SU-DHL-6 (cell line): ENCODE results near the gene TPGS1.

ENCODE experiments used
- H2AFZ ChIP-seq: fragments of 200-600 bp; sonication (generic); 2 replicates; pipeline ENCODE4 v1.6.1; 2014; ENCODE audit warnings: low read depth, mild to moderate bottlenecking, moderate library complexity, mixed read lengths, antibody characterized with exemption, low read length; ENCODE audit not compliant: severe bottlenecking
- H3F3A ChIP-seq: fragments of 200-600 bp; shearing (Covaris generic); 2 replicates; pipeline ENCODE4 v1.6.0; 2016; ENCODE audit warnings: antibody characterized with exemption, mild to moderate bottlenecking; ENCODE audit not compliant: insufficient read depth
- H3K27ac ChIP-seq: fragments of 200-600 bp; sonication (generic); 2 replicates; pipeline ENCODE4 v1.5.1; 2016; ENCODE audit warnings: low read depth, mild to moderate bottlenecking, low read length, moderate library complexity, mixed read lengths
- H3K27me3 ChIP-seq: fragments of 200-600 bp; sonication (generic), shearing (Covaris generic); 2 replicates; pipeline ENCODE4 v1.6.0; 2014; ENCODE audit warnings: mild to moderate bottlenecking, low read length
- H3K36me3 ChIP-seq: fragments of 200-600 bp; sonication (generic); 2 replicates; pipeline ENCODE4 v1.6.1; 2014; ENCODE audit warnings: mild to moderate bottlenecking, low read length, mixed read lengths
- H3K4me2 ChIP-seq: fragments of 300-600, 200-600 bp; shearing (Covaris generic), sonication (generic); 2 replicates; pipeline ENCODE4 v1.6.0; 2014; ENCODE audit warnings: low read length, low read depth, mild to moderate bottlenecking; ENCODE audit not compliant: poor library complexity, severe bottlenecking
- H3K4me3 ChIP-seq: fragments of 200-600 bp; sonication (generic); 2 replicates; pipeline ENCODE4 v1.5.1; 2014; ENCODE audit warnings: antibody characterized with exemption, low read length, mild to moderate bottlenecking, mixed read lengths; ENCODE audit not compliant: insufficient read depth, poor library complexity, severe bottlenecking
- H3K79me2 ChIP-seq: fragments of 200-600 bp; sonication (generic); 2 replicates; pipeline ENCODE4 v1.6.1; 2014; ENCODE audit warnings: mild to moderate bottlenecking, low read length, moderate library complexity; ENCODE audit not compliant: insufficient read depth
- H3K9ac ChIP-seq: fragments of 200-600 bp; sonication (generic); 2 replicates; pipeline ENCODE4 v1.7.0; 2014; ENCODE audit warnings: mild to moderate bottlenecking, low read length
- H3K9me2 ChIP-seq: fragments of 200-600 bp; sonication (generic); replicated peaks from 2 replicates; pipeline ENCODE4 v1.6.1; 2014; ENCODE audit warnings: low read length; ENCODE audit not compliant: insufficient read depth
- H3K9me3 ChIP-seq: fragments of 200-600 bp; sonication (generic); 2 replicates; pipeline ENCODE4 v1.6.1; 2014; ENCODE audit warnings: low read length, mixed read lengths; ENCODE audit not compliant: insufficient read depth
- H4K20me1 ChIP-seq: fragments of 200-600 bp; sonication (generic); 2 replicates; pipeline ENCODE4 v1.6.1; 2014; ENCODE audit warnings: low read depth, mild to moderate bottlenecking, antibody characterized with exemption, low read length, moderate library complexity, mixed read lengths
- CTCF ChIP-seq: fragments of 200-600 bp; sonication (generic); IDR thresholded peaks from one replicate; pipeline ENCODE4 v1.5.1; 2017; ENCODE audit warnings: antibody characterized with exemption, mild to moderate bottlenecking, low read length, moderate library complexity; ENCODE audit not compliant: insufficient read depth, poor library complexity, severe bottlenecking
- EZH2phosphoT487 ChIP-seq: fragments of 200-600 bp; sonication (generic), shearing (Covaris generic); conservative IDR thresholded peaks from 2 replicates; pipeline ENCODE4 v1.6.1; 2018; ENCODE audit warnings: mild to moderate bottlenecking, antibody characterized with exemption, low read length, moderate library complexity, mixed read lengths

Gene TPGS1

GRCh38 chr19:494171-495080, 12.9 kb upstream of the TPGS1 start:
- H3K27ac ChIP-seq, result no peak overlapping the region
- H3F3A ChIP-seq, result peaks cover 4% of the 10 kb centered on the region
- no peaks in the 10 kb centered on the region for H3K9me3 ChIP-seq
- H3K9ac ChIP-seq, result no peak overlapping the region
- no peaks in the 10 kb centered on the region for H3K27me3 ChIP-seq
- H3K4me2 ChIP-seq, result no peak overlapping the region
- no peaks in the 10 kb centered on the region for H4K20me1 ChIP-seq
- H2AFZ ChIP-seq, result no peak overlapping the region
- TF ChIP-seq CTCF (no peak), EZH2phosphoT487 (no peak)
- no peaks in the 10 kb centered on the region for H3K9me2 ChIP-seq
- H3K36me3 ChIP-seq, result no peaks in the 10 kb centered on the region
- H3K4me3 ChIP-seq, result no peak overlapping the region
- H3K79me2 ChIP-seq, result no peaks in the 10 kb centered on the region

- Histone ChIP-seq H3K9ac (no peak overlapping the region), H3K27ac (no peak overlapping the region), H3K27me3 (no peaks in the 10 kb centered on the region), H3K79me2 (no peaks in the 10 kb centered on the region), H3K4me3 (no peak overlapping the region), H3K36me3 (no peaks in the 10 kb centered on the region), H2AFZ (no peak overlapping the region), H3F3A (peaks cover 4% of the 10 kb centered on the region), H3K9me3 (no peaks in the 10 kb centered on the region), H3K9me2 (no peaks in the 10 kb centered on the region), H4K20me1 (no peaks in the 10 kb centered on the region), H3K4me2 (no peak overlapping the region)
- TF ChIP-seq EZH2phosphoT487 (no peak), CTCF (no peak)
Measured at GRCh38 chr19:495081-495401, 12.3 kb upstream of the TPGS1 start.

- no peaks in the 10 kb centered on the region for H3K36me3 ChIP-seq
- no peak overlapping the region for H3K4me3 ChIP-seq
- no peak overlapping the region for H3K4me2 ChIP-seq
- H3K9me3 ChIP-seq, result no peaks in the 10 kb centered on the region
- H3K27me3 ChIP-seq, result no peaks in the 10 kb centered on the region
- TF ChIP-seq CTCF, result peak; percentile 65
- TF ChIP-seq EZH2phosphoT487, result no peak
- no peak overlapping the region for H3K27ac ChIP-seq
- H2AFZ ChIP-seq, result no peak overlapping the region
- no peaks in the 10 kb centered on the region for H3K79me2 ChIP-seq
- H3F3A ChIP-seq, result no peaks in the 10 kb centered on the region
- H4K20me1 ChIP-seq, result no peaks in the 10 kb centered on the region
- no peaks in the 10 kb centered on the region for H3K9me2 ChIP-seq
- no peak overlapping the region for H3K9ac ChIP-seq
Measured at GRCh38 chr19:495402-496111, 11.7 kb upstream of the TPGS1 start.
